ENCODE measurements around the gene POPDC2. TPM values are rescaled to one million over a fixed set of nuclear protein-coding genes. Genes with fewer than 3 reads are reported as not detected.

POPDC2 gene
- total and polyA plus RNA-seq, 2 experiments from 2014 or later, result 1.2 to 2.7 TPM

GRCh38 chr3:119625451-119626153, 34.8 kb downstream of the POPDC2 start:
- H3K27ac ChIP-seq, result no peak overlapping the region

GRCh38 chr3:119624002-119624720, 36.2 kb downstream of the POPDC2 start:
- no peaks in the 10 kb centered on the region for H3K9me3 ChIP-seq (ENCODE audit: low read depth)
- no peak overlapping the region for H3K4me3 ChIP-seq
- 91% methylated on average over 9 of the region's 9 CpGs for WGBS (ENCODE audit: low lambda C conversion rate, missing lambda C conversion rate)
- no peaks in the 10 kb centered on the region for H3K79me2 ChIP-seq
- H3K36me3 ChIP-seq (replicated peaks; ENCODE audit: insufficient read depth, low read depth), result no peaks in the 10 kb centered on the region
- no peaks in the 10 kb centered on the region for H3K9me2 ChIP-seq (replicated peaks; ENCODE audit: insufficient read depth)
- no peak for DNase-seq (ENCODE audit: low spot score)
- H3K27me3 ChIP-seq, result no peaks in the 10 kb centered on the region
- H3K4me1 ChIP-seq (ENCODE audit: insufficient read depth), result no peaks in the 10 kb centered on the region
- no peak overlapping the region for H3K27ac ChIP-seq
- H2AFZ ChIP-seq, result no peak overlapping the region
- H3K4me2 ChIP-seq, result no peak overlapping the region
- no peaks in the 10 kb centered on the region for H4K20me1 ChIP-seq (ENCODE audit: insufficient read depth, poor library complexity, severe bottlenecking)
- no peak for TF ChIP-seq CTCF (IDR thresholded peaks at IDR 0.05; ENCODE audit: poor library complexity)
- TF ChIP-seq EZH2 (IDR thresholded peaks at IDR 0.05; ENCODE audit: borderline replicate concordance), result no peak
- no peak for TF ChIP-seq EZH2phosphoT487 (IDR thresholded peaks at IDR 0.05; ENCODE audit: low read depth, severe bottlenecking, unreplicated experiment)

More at GRCh38 chr3:119625451-119626153, 34.8 kb downstream of the POPDC2 start:
- DNase-seq (ENCODE audit: low spot score), result no peak
- Histone ChIP-seq H3K9me3 (ENCODE audit: low read depth) (no peaks in the 10 kb centered on the region), H4K20me1 (ENCODE audit: insufficient read depth, poor library complexity, severe bottlenecking) (no peaks in the 10 kb centered on the region), H3K27me3 (no peaks in the 10 kb centered on the region), H2AFZ (no peak overlapping the region), H3K9me2 (replicated peaks; ENCODE audit: insufficient read depth) (no peaks in the 10 kb centered on the region), H3K79me2 (no peaks in the 10 kb centered on the region), H3K36me3 (replicated peaks; ENCODE audit: insufficient read depth, low read depth) (no peaks in the 10 kb centered on the region), H3K4me3 (no peak overlapping the region), H3K4me2 (no peak overlapping the region), H3K4me1 (ENCODE audit: insufficient read depth) (no peaks in the 10 kb centered on the region)
- TF ChIP-seq CTCF (IDR thresholded peaks at IDR 0.05; ENCODE audit: poor library complexity) (no peak), EZH2 (IDR thresholded peaks at IDR 0.05; ENCODE audit: borderline replicate concordance) (no peak), EZH2phosphoT487 (IDR thresholded peaks at IDR 0.05; ENCODE audit: low read depth, severe bottlenecking, unreplicated experiment) (no peak)
- WGBS (ENCODE audit: low lambda C conversion rate, missing lambda C conversion rate), result 61% methylated on average over 8 of the region's 8 CpGs

- no peaks in the 10 kb centered on the region for H3K79me2 ChIP-seq
- H3K36me3 ChIP-seq (replicated peaks; ENCODE audit: insufficient read depth, low read depth), result no peaks in the 10 kb centered on the region
- H3K27ac ChIP-seq, result no peak overlapping the region
- no peak overlapping the region for H2AFZ ChIP-seq
- no peaks in the 10 kb centered on the region for H3K9me3 ChIP-seq (ENCODE audit: low read depth)
- no peak overlapping the region for H3K4me3 ChIP-seq
- 94% methylated on average over 5 of the region's 5 CpGs for WGBS (ENCODE audit: low lambda C conversion rate, missing lambda C conversion rate)
- H3K4me2 ChIP-seq, result no peak overlapping the region
- no peaks in the 10 kb centered on the region for H3K9me2 ChIP-seq (replicated peaks; ENCODE audit: insufficient read depth)
- no peak for DNase-seq (ENCODE audit: low spot score)
- no peaks in the 10 kb centered on the region for H4K20me1 ChIP-seq (ENCODE audit: insufficient read depth, poor library complexity, severe bottlenecking)
- H3K4me1 ChIP-seq (ENCODE audit: insufficient read depth), result no peaks in the 10 kb centered on the region
- TF ChIP-seq EZH2 (IDR thresholded peaks at IDR 0.05; ENCODE audit: borderline replicate concordance) (no peak), CTCF (IDR thresholded peaks at IDR 0.05; ENCODE audit: poor library complexity) (no peak), EZH2phosphoT487 (IDR thresholded peaks at IDR 0.05; ENCODE audit: low read depth, severe bottlenecking, unreplicated experiment) (no peak)
- no peaks in the 10 kb centered on the region for H3K27me3 ChIP-seq
Observed at GRCh38 chr3:119620899-119621298, 39.5 kb downstream of the POPDC2 start.

All from hepatocyte (in vitro differentiated cells).